GM12801 (cell line): Measurements from ENCODE around the gene BASP1.

ENCODE experiments used
- TF ChIP-seq, protein P1 (sequence below): IDR thresholded peaks from one replicate; pipeline ENCODE4 v1.5.1; 2011; ENCODE audit warnings: control low read depth; ENCODE audit not compliant: insufficient read length; ENCODE audit errors: extremely low read depth

Gene BASP1

GRCh38 chr5:17233488-17233887, 16.1 kb downstream of the BASP1 start:
- TF ChIP-seq, protein P1, sequence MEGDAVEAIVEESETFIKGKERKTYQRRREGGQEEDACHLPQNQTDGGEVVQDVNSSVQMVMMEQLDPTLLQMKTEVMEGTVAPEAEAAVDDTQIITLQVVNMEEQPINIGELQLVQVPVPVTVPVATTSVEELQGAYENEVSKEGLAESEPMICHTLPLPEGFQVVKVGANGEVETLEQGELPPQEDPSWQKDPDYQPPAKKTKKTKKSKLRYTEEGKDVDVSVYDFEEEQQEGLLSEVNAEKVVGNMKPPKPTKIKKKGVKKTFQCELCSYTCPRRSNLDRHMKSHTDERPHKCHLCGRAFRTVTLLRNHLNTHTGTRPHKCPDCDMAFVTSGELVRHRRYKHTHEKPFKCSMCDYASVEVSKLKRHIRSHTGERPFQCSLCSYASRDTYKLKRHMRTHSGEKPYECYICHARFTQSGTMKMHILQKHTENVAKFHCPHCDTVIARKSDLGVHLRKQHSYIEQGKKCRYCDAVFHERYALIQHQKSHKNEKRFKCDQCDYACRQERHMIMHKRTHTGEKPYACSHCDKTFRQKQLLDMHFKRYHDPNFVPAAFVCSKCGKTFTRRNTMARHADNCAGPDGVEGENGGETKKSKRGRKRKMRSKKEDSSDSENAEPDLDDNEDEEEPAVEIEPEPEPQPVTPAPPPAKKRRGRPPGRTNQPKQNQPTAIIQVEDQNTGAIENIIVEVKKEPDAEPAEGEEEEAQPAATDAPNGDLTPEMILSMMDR = no peak

DNA sequence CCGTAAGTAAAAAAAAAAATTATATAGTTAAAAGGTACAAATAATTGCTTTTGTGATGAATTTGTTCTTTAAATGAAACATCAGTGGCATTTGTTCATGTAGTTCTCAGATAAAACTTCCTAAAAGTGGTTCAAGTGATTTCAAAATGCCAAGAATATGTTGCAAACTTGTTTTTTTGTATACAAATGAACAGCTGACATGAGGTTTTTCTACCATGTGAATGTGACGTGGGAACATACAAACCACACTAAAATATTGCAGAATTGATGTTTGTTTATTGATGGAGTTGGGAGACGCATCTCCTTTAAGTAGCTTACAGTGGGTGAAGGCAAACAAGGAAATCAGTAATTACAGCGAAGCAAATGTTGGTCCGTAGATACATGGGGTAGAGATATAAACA, 16.9 kb downstream of the BASP1 start:
- TF ChIP-seq, protein P1 = no peak

DNA sequence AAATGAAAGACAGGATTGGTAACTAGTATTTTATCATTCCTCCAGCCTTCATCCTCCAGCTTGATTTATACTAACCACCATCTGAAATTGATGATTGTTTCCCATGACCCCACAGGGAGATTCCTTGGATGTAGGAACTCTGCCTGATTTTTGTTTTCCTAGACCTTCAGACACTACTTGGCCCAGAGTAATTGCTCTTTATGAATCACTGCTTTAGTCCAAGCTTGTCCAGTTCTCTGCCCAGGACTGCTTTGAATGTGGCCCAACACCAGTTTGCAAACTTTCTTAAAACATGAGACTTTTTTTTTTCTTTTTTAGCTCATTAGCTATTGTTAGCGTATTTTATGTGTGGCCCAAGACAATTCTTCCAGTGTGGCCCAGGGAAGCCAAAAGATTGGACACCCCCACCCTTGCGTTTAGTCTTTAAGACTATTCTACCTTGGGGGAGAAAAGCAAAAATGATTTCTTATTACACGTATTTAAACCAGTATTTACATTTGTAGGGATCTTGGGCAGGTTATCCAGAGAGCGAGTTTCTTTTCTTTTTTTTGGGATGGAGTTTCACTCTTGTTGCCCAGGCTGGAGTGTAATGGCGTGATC, 18.4 kb downstream of the BASP1 start:
- TF ChIP-seq, protein P1 = no peak

DNA sequence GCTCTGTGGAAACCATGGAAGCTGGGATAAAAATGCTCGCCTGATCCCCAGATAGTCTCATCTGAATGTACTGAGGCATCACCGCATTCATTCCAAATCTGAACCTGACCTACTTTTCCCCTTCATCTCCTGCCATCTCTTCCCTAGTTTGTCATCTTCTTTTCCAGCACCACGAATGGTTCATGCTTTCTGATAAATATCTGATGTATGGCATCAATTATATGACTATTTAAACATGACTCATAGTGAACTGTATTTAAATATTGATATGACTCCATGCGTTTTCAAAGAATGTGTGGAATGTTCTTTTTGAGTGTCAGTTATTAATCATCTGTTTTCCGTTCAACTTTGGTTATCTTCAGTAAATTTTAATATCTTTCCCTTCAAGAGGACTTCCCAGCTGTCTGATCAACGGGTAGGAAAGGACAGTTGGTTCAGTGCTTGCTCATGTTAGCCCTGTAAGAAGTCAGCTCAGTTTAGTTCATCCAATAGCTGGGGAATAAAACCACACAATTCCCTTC, 21.1 kb downstream of the BASP1 start:
- TF ChIP-seq, protein P1 = no peak

GRCh38 chr5:17239953-17240352, 22.5 kb downstream of the BASP1 start:
- TF ChIP-seq, protein P1 = no peak

DNA sequence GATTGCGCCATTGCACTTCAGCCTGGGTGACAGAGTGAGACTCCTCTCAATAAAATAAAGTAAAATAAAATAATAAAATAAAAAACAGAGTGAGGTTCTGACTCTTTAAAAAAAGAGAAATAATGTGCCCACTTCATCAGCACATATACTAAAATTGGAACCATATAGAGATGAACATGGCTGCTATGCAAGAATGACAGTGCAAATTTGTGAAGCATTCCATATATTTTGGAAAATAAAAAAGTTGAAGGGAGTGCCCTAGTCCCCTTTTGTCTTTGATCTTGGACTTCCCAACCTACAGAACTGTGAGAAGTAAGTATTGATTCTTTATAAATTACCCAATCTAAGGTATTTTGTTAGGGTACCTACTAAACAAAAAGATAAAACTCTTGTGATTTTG, 23.1 kb downstream of the BASP1 start:
- TF ChIP-seq, protein P1 = no peak

DNA sequence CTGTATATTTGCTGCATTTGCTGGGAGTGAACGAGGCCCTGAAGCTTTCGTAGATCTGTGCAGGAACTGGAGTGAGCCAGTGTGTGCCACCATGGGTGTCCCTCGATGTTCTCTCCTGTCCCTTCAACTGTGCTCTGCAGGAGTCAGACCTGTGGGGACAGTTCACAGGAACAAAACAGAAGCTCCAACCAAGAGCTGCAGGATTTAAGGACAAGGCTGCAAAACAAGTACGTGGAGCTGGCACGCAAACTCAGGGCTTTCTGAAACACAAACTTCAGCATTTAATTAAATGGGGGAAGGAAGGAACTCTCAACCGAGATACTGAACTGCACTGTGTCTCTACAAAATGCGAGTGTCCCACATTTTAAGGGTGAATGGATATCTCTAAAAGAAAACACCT, 24.2 kb downstream of the BASP1 start:
- TF ChIP-seq, protein P1 = no peak
